HG02588 (cell line): ENCODE data around the gene SPOCK1.

Experiments used
- ATAC-seq: cut with Tn5 transposase; IDR thresholded peaks from one replicate; pipeline ENCODE4 v1.9.1; 2021; ENCODE audit warnings: mild to moderate bottlenecking, moderate library complexity; ENCODE audit not compliant: unreplicated experiment

SPOCK1 gene

GRCh38 chr5:137176609-137177008 lies 322.5 kb downstream of the SPOCK1 start:
- no peak for ATAC-seq

- ATAC-seq, result no peak
Measured at GRCh38 chr5:137176126-137176525, 323.0 kb downstream of the SPOCK1 start.

GRCh38 chr5:137174196-137174595 lies 324.9 kb downstream of the SPOCK1 start:
- ATAC-seq, result no peak

GRCh38 chr5:137172258-137172657 lies 326.9 kb downstream of the SPOCK1 start:
- no peak for ATAC-seq

- no peak for ATAC-seq
Measured at GRCh38 chr5:137167187-137167586, 331.9 kb downstream of the SPOCK1 start.

- no peak for ATAC-seq
Measured at GRCh38 chr5:137164961-137165360, 334.2 kb downstream of the SPOCK1 start.

- ATAC-seq, result no peak
Measured at GRCh38 chr5:137164536-137164935, 334.6 kb downstream of the SPOCK1 start.

GRCh38 chr5:137158691-137159090 lies 340.4 kb downstream of the SPOCK1 start:
- no peak for ATAC-seq

GRCh38 chr5:137156180-137156579 lies 342.9 kb downstream of the SPOCK1 start:
- no peak for ATAC-seq

- ATAC-seq, result no peak
Measured at GRCh38 chr5:137155261-137156000, 343.7 kb downstream of the SPOCK1 start.

GRCh38 chr5:137152616-137153015 lies 346.5 kb downstream of the SPOCK1 start:
- ATAC-seq, result no peak

GRCh38 chr5:137148655-137149054 lies 350.5 kb downstream of the SPOCK1 start:
- ATAC-seq, result no peak

GRCh38 chr5:137148159-137148558 lies 351.0 kb downstream of the SPOCK1 start:
- no peak for ATAC-seq

GRCh38 chr5:137147346-137147745 lies 351.8 kb downstream of the SPOCK1 start:
- no peak for ATAC-seq

- no peak for ATAC-seq
Measured at GRCh38 chr5:137146402-137146890, 352.7 kb downstream of the SPOCK1 start.

- ATAC-seq, result no peak
Measured at GRCh38 chr5:137145721-137146120, 353.4 kb downstream of the SPOCK1 start.

GRCh38 chr5:137144656-137145055 lies 354.5 kb downstream of the SPOCK1 start:
- no peak for ATAC-seq

GRCh38 chr5:137142764-137143605 lies 356.1 kb downstream of the SPOCK1 start:
- ATAC-seq, result peak; percentile 74

- peak; percentile 43 for ATAC-seq
Measured at GRCh38 chr5:137142346-137142745, 356.8 kb downstream of the SPOCK1 start.

- no peak for ATAC-seq
Measured at GRCh38 chr5:137141779-137142178, 357.3 kb downstream of the SPOCK1 start.

GRCh38 chr5:137136991-137137632 lies 362.0 kb downstream of the SPOCK1 start:
- no peak for ATAC-seq
